Liver (tissue), 9 donors: ENCODE data around the gene TRMT44. TPM values are rescaled to one million over a fixed set of nuclear protein-coding genes. Genes with fewer than 3 reads are reported as not detected.
"Not testable (repeated sequence)": the region's sequence is repeated elsewhere in the genome, so short reads cannot be mapped to it uniquely, and the experiment has no call there.

Experiments
- DNase-seq: peaks from one replicate; pipeline ENCODE4 v3.0.0-alpha.2; 2017; ENCODE audit warnings: low spot score
- H3K27ac ChIP-seq, 2 donors: one replicate each; pipeline ENCODE4 v1.7.0; 2013; ENCODE audit warnings: inconsistent platforms in 2 of 2, low read length in 2 of 2, control low read depth in 1 of 2, low read depth in 1 of 2, mild to moderate bottlenecking in 1 of 2
- H3K27me3 ChIP-seq, 4 donors: one replicate each; pipeline versions ENCODE4 v1.6.1 to v1.7.0; 2013; ENCODE audit warnings: low read length in 3 of 4, inconsistent platforms in 1 of 4, mild to moderate bottlenecking in 1 of 4, moderate library complexity in 1 of 4; ENCODE audit not compliant: control insufficient read depth in 4 of 4, insufficient read depth in 4 of 4
- H3K36me3 ChIP-seq, 4 donors: one replicate each; pipeline versions ENCODE4 v1.6.1 to v1.7.0; 2013; ENCODE audit warnings: low read length in 3 of 4, mild to moderate bottlenecking in 3 of 4, low read depth in 1 of 4, moderate library complexity in 1 of 4; ENCODE audit not compliant: control insufficient read depth in 4 of 4, insufficient read depth in 3 of 4
- H3K4me1 ChIP-seq, 4 donors: one replicate each; pipeline versions ENCODE4 v1.6.1 to v1.7.0; 2013; ENCODE audit warnings: low read length in 3 of 4, mild to moderate bottlenecking in 3 of 4, moderate library complexity in 1 of 4; ENCODE audit not compliant: control insufficient read depth in 4 of 4, insufficient read depth in 4 of 4
- H3K4me3 ChIP-seq, 3 donors: one replicate each; pipeline versions ENCODE4 v1.6.1 to v1.7.0; 2013; ENCODE audit warnings: low read length in 3 of 3, control low read depth in 1 of 3, low read depth in 1 of 3, mild to moderate bottlenecking in 1 of 3
- H3K9ac ChIP-seq, 2 donors: one replicate each; pipeline ENCODE4 v1.7.0; 2013; ENCODE audit warnings: low read length in 2 of 2, mild to moderate bottlenecking in 2 of 2, moderate library complexity in 2 of 2, control low read depth in 1 of 2, low read depth in 1 of 2
- H3K9me3 ChIP-seq, 4 donors: one replicate each; pipeline versions ENCODE4 v1.6.1 to v1.7.0; 2013; ENCODE audit warnings: low read length in 3 of 4; ENCODE audit not compliant: control insufficient read depth in 4 of 4
- CTCF ChIP-seq: fragments of 150-350 bp; IDR thresholded peaks from 2 replicates; pipeline ENCODE4 v1.5.1; 2017; ENCODE audit warnings: improper control_type of control experiment, low read depth, low read length; ENCODE audit not compliant: missing input control
- FOXA1 ChIP-seq: IDR thresholded peaks from 2 replicates; pipeline ENCODE4 v1.6.1; 2016; ENCODE audit warnings: antibody characterized with exemption
- FOXA2 ChIP-seq: IDR thresholded peaks from 2 replicates; pipeline ENCODE4 v1.6.1; 2016; ENCODE audit warnings: antibody characterized with exemption
- GABPA ChIP-seq, 2 donors: IDR thresholded peaks in 1 of 2; conservative IDR thresholded peaks in 1 of 2; 2 replicates each; pipeline ENCODE4 v1.6.1; 2016; ENCODE audit warnings: antibody characterized with exemption in 2 of 2, mild to moderate bottlenecking in 1 of 2, moderate library complexity in 1 of 2
- HNF4A ChIP-seq, 2 donors: conservative IDR thresholded peaks; 2 replicates each; pipeline ENCODE4 v1.6.1; 2016; ENCODE audit warnings: antibody characterized with exemption in 2 of 2, mild to moderate bottlenecking in 2 of 2
- HNF4G ChIP-seq: IDR thresholded peaks from 2 replicates; pipeline ENCODE4 v1.6.1; 2016; ENCODE audit warnings: antibody characterized with exemption
- JUND ChIP-seq, 2 donors: IDR thresholded peaks; 2 replicates each; pipeline ENCODE4 v1.6.1; 2016; ENCODE audit warnings: antibody characterized with exemption in 2 of 2
- RAD21 ChIP-seq, 2 donors: IDR thresholded peaks; 2 replicates each; pipeline ENCODE4 v1.6.1; 2016; ENCODE audit warnings: antibody characterized with exemption in 2 of 2, mild to moderate bottlenecking in 2 of 2
- RXRA ChIP-seq, 2 donors: IDR thresholded peaks; 2 replicates each; pipeline ENCODE4 v1.6.1; 2017 to 2018; ENCODE audit warnings: antibody characterized with exemption in 2 of 2, mild to moderate bottlenecking in 1 of 2
- SP1 ChIP-seq: IDR thresholded peaks from 2 replicates; pipeline ENCODE4 v1.6.1; 2018; ENCODE audit warnings: antibody characterized with exemption, mild to moderate bottlenecking
- ZBTB33 ChIP-seq: IDR thresholded peaks from 2 replicates; pipeline ENCODE4 v1.6.1; 2016; ENCODE audit warnings: antibody characterized with exemption
- WGBS: extraction: QIAGEN DNeasy Blood & Tissue Kit; methylation state at CpG from one replicate; pipeline ENCODE4 v1.1.7; 2013; 5-methylcytosine and 5-hydroxymethylcytosine counted together
- polyA plus RNA-seq, 2 donors: library from polyadenylated mRNA; stranded (reverse) in 1 of 2; unstranded in 1 of 2; fragments of 200-250 nt in 1 of 2; fragments of >200 nt in 1 of 2; fragmentation: Nextera tagmentation in 1 of 2; extraction: Ambion mirVana in 1 of 2; gene quantifications; one replicate each; pipeline versions ENCODE4 v1.2.1 to v1.2.3, GENCODE V29; 2013 to 2015
- total RNA-seq, 2 donors: library from RNA; depleted of rRNA; stranded (reverse); fragments of >200 nt; gene quantifications; one replicate each; pipeline ENCODE4 v1.2.3, GENCODE V29; 2014
- donor health status: healthy.
- donor health status: healthy.
- donor health status: healthy.
- donor health status: healthy.
- donor health status: healthy.

The TRMT44 gene
- total and polyA plus RNA-seq, 4 donors: 3.0 to 16.0 (median 5.7) TPM

GRCh38 chr4:8419222-8420041 lies 21.1 kb upstream of the TRMT44 start:
- Histone ChIP-seq H3K9ac (no peak overlapping the region), H3K4me1 (peaks cover 0 to 6% (median 2%) of the 10 kb centered on the region in 4 donors), H3K27ac (no peak overlapping the region), H3K9me3 (no peaks in the 10 kb centered on the region), H3K4me3 (no peak overlapping the region), H3K27me3 (no peaks in the 10 kb centered on the region), H3K36me3 (peaks cover 0 to 16% (median 12%) of the 10 kb centered on the region in 4 donors)
- DNase-seq: no peak
- WGBS: 75% methylated on average over 12 of the region's 12 CpGs
- TF ChIP-seq ZBTB33 (no peak), HNF4G (no peak), FOXA1 (no peak), GABPA (IDR thresholded peaks at IDR 0.05 in 1 of 2, conservative IDR thresholded peaks at IDR 0.05 in 1 of 2) (no peak), SP1 (no peak), JUND (IDR thresholded peaks at IDR 0.05) (no peak), RXRA (IDR thresholded peaks at IDR 0.05) (no peak), FOXA2 (no peak), CTCF (no peak)

- H3K27me3 ChIP-seq, H3K4me1 ChIP-seq, H3K36me3 ChIP-seq, H3K9ac ChIP-seq, H3K9me3 ChIP-seq, DNase-seq, H3K4me3 ChIP-seq, H3K27ac ChIP-seq: not testable (repeated sequence)
These were observed 20.4 kb upstream of the TRMT44 start for GRCh38 chr4:8420151-8420550.

- DNase-seq: no peak
- H3K9me3 ChIP-seq: no peaks in the 10 kb centered on the region
- no peak overlapping the region for H3K9ac ChIP-seq
- WGBS: 41% methylated on average over 4 of the region's 4 CpGs
- no peak overlapping the region for H3K27ac ChIP-seq
- no peaks in the 10 kb centered on the region for H3K27me3 ChIP-seq
- no peak overlapping the region for H3K4me3 ChIP-seq
- TF ChIP-seq RAD21 (IDR thresholded peaks at IDR 0.05) (no peak), HNF4A (conservative IDR thresholded peaks at IDR 0.05) (peak in 1 of 2 donors; percentile 50), RXRA (IDR thresholded peaks at IDR 0.05) (peak in 1 of 2 donors; percentile 67)
- H3K36me3 ChIP-seq: no peaks in the 10 kb centered on the region
- peaks cover 3 to 16% (median 9%) of the 10 kb centered on the region in 4 donors for H3K4me1 ChIP-seq
These were observed 18.2 kb upstream of the TRMT44 start for GRCh38 chr4:8422327-8422726.
